ENCODE results near the gene RPAP2.

The RPAP2 gene

GRCh38 chr1:92411511-92411910, 112.7 kb downstream of the RPAP2 start:
- Histone ChIP-seq H3F3A (ENCODE audit: insufficient read depth, low read length) (no peaks in the 10 kb centered on the region), H3K36me3 (ENCODE audit: insufficient read depth, low read length) (no peaks in the 10 kb centered on the region), H3K9ac (ENCODE audit: low read length) (no peak overlapping the region), H3K4me1 (ENCODE audit: insufficient read depth, low read length, severe bottlenecking) (no peaks in the 10 kb centered on the region), H3K27ac (ENCODE audit: low read depth, low read length, poor library complexity, severe bottlenecking) (no peak overlapping the region), H3K9me2 (ENCODE audit: low read depth, low read length) (no peaks in the 10 kb centered on the region), H3K4me3 (ENCODE audit: low read depth, low read length, poor library complexity, severe bottlenecking) (no peak overlapping the region), H3K4me2 (ENCODE audit: low read length) (no peak overlapping the region), H3K79me2 (ENCODE audit: insufficient read depth, low read length) (no peaks in the 10 kb centered on the region), H3K9me3 (ENCODE audit: low read length) (no peaks in the 10 kb centered on the region), H2AFZ (ENCODE audit: low read length) (no peak overlapping the region), H4K20me1 (ENCODE audit: insufficient read depth, low read length) (no peaks in the 10 kb centered on the region), H3K27me3 (ENCODE audit: insufficient read depth, low read length) (no peaks in the 10 kb centered on the region)
- TF ChIP-seq, protein P1, sequence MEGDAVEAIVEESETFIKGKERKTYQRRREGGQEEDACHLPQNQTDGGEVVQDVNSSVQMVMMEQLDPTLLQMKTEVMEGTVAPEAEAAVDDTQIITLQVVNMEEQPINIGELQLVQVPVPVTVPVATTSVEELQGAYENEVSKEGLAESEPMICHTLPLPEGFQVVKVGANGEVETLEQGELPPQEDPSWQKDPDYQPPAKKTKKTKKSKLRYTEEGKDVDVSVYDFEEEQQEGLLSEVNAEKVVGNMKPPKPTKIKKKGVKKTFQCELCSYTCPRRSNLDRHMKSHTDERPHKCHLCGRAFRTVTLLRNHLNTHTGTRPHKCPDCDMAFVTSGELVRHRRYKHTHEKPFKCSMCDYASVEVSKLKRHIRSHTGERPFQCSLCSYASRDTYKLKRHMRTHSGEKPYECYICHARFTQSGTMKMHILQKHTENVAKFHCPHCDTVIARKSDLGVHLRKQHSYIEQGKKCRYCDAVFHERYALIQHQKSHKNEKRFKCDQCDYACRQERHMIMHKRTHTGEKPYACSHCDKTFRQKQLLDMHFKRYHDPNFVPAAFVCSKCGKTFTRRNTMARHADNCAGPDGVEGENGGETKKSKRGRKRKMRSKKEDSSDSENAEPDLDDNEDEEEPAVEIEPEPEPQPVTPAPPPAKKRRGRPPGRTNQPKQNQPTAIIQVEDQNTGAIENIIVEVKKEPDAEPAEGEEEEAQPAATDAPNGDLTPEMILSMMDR (IDR thresholded peaks at IDR 0.05; ENCODE audit: low read length), result no peak
- no peak for TF ChIP-seq EZH2 (IDR thresholded peaks at IDR 0.05; ENCODE audit: borderline replicate concordance, low read length)

GRCh38 chr1:92419642-92420041, 120.8 kb downstream of the RPAP2 start:
- H3F3A ChIP-seq (ENCODE audit: insufficient read depth, low read length), result no peaks in the 10 kb centered on the region
- no peaks in the 10 kb centered on the region for H3K27me3 ChIP-seq (ENCODE audit: insufficient read depth, low read length)
- no peak overlapping the region for H3K4me3 ChIP-seq (ENCODE audit: low read depth, low read length, poor library complexity, severe bottlenecking)
- H3K9me2 ChIP-seq (ENCODE audit: low read depth, low read length), result no peaks in the 10 kb centered on the region
- no peaks in the 10 kb centered on the region for H4K20me1 ChIP-seq (ENCODE audit: insufficient read depth, low read length)
- H3K79me2 ChIP-seq (ENCODE audit: insufficient read depth, low read length), result no peaks in the 10 kb centered on the region
- no peak overlapping the region for H3K9ac ChIP-seq (ENCODE audit: low read length)
- no peaks in the 10 kb centered on the region for H3K36me3 ChIP-seq (ENCODE audit: insufficient read depth, low read length)
- H3K9me3 ChIP-seq (ENCODE audit: low read length), result no peaks in the 10 kb centered on the region
- no peak overlapping the region for H2AFZ ChIP-seq (ENCODE audit: low read length)
- H3K4me1 ChIP-seq (ENCODE audit: insufficient read depth, low read length, severe bottlenecking), result no peaks in the 10 kb centered on the region
- H3K27ac ChIP-seq (ENCODE audit: low read depth, low read length, poor library complexity, severe bottlenecking), result no peak overlapping the region
- H3K4me2 ChIP-seq (ENCODE audit: low read length), result no peak overlapping the region
- no peak for TF ChIP-seq EZH2 (IDR thresholded peaks at IDR 0.05; ENCODE audit: borderline replicate concordance, low read length)
- TF ChIP-seq, protein P1 (IDR thresholded peaks at IDR 0.05; ENCODE audit: low read length), result no peak

DNA sequence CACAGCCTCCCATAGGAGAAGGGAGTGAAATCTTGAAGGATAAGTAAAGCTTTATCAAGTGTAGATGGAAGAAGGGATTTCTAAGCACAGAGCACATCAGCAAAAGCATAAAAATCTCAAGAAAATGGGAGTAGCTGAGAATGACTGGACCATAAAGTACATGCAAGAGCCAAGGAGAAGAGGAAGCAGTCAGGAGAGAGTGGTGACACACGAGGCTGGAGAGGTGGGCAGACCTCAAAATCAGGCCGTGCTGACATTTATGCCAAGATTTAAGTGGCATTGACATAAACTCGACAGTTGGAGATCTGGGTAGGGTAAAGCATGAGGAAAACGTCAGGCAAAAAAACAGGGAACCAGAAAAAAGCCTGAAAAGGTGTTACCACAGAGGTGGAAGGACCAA, 125.5 kb downstream of the RPAP2 start:
- H3K36me3 ChIP-seq (ENCODE audit: insufficient read depth, low read length), result no peaks in the 10 kb centered on the region
- no peaks in the 10 kb centered on the region for H3K79me2 ChIP-seq (ENCODE audit: insufficient read depth, low read length)
- TF ChIP-seq, protein P1 (IDR thresholded peaks at IDR 0.05; ENCODE audit: low read length), result no peak
- no peak for TF ChIP-seq EZH2 (IDR thresholded peaks at IDR 0.05; ENCODE audit: borderline replicate concordance, low read length)

More for the DNA sequence above, 125.5 kb downstream of the RPAP2 start:
- no peaks in the 10 kb centered on the region for H4K20me1 ChIP-seq (ENCODE audit: insufficient read depth, low read length)
- H3K27me3 ChIP-seq (ENCODE audit: insufficient read depth, low read length), result no peaks in the 10 kb centered on the region
- no peak overlapping the region for H3K9ac ChIP-seq (ENCODE audit: low read length)
- no peak overlapping the region for H3K4me3 ChIP-seq (ENCODE audit: low read depth, low read length, poor library complexity, severe bottlenecking)
- no peak overlapping the region for H3K27ac ChIP-seq (ENCODE audit: low read depth, low read length, poor library complexity, severe bottlenecking)
- H3K4me2 ChIP-seq (ENCODE audit: low read length), result no peak overlapping the region
- no peaks in the 10 kb centered on the region for H3K9me2 ChIP-seq (ENCODE audit: low read depth, low read length)
- no peaks in the 10 kb centered on the region for H3K9me3 ChIP-seq (ENCODE audit: low read length)
- no peak overlapping the region for H2AFZ ChIP-seq (ENCODE audit: low read length)
- H3K4me1 ChIP-seq (ENCODE audit: insufficient read depth, low read length, severe bottlenecking), result no peaks in the 10 kb centered on the region
- H3F3A ChIP-seq (ENCODE audit: insufficient read depth, low read length), result no peaks in the 10 kb centered on the region
